H1 (cell line): Measurements from ENCODE around the gene STAC2. TPM values are rescaled to one million over a fixed set of nuclear protein-coding genes. Genes with fewer than 3 reads are reported as not detected.

Source experiments
- BCL11A ChIP-seq, 2 experiments: IDR thresholded peaks; one replicate each; pipeline ENCODE4 v1.6.1; 2011; ENCODE audit warnings: low read depth in 2 of 2, low read length in 2 of 2, mild to moderate bottlenecking in 2 of 2
- FOSL1 ChIP-seq: IDR thresholded peaks from 2 replicates; pipeline ENCODE4 v1.6.1; 2011; ENCODE audit warnings: mild to moderate bottlenecking, low read depth, low read length, moderate library complexity; ENCODE audit not compliant: insufficient read depth
- HDAC2 ChIP-seq, 2 experiments: fragments of 300-600 bp in 1 of 2; sonication (generic) in 1 of 2; IDR thresholded peaks; 2 replicates each; pipeline ENCODE4 v1.6.1; 2011 to 2012; ENCODE audit warnings: low read depth in 2 of 2, low read length in 2 of 2, mild to moderate bottlenecking in 2 of 2, moderate library complexity in 2 of 2, borderline replicate concordance in 1 of 2, inconsistent platforms in 1 of 2
- RXRA ChIP-seq: IDR thresholded peaks from 2 replicates; pipeline ENCODE4 v1.6.1; 2011; ENCODE audit warnings: low read depth, mild to moderate bottlenecking, low read length, moderate library complexity; ENCODE audit not compliant: insufficient read depth
- SIRT6 ChIP-seq: IDR thresholded peaks from one replicate; pipeline ENCODE4 v1.7.1; 2012; ENCODE audit warnings: low read length, inconsistent platforms
- TCF12 ChIP-seq: IDR thresholded peaks from 2 replicates; pipeline ENCODE4 v1.6.1; 2011; ENCODE audit warnings: low read depth, mild to moderate bottlenecking, low read length
- polyA plus RNA-seq, 7 experiments: library from polyadenylated mRNA; depleted of rRNA in 3 of 7; stranded (reverse) in 5 of 7; unstranded in 2 of 7; fragments of >200 nt in 5 of 7; fragments of 200-250 nt in 2 of 7; gene quantifications; 1 replicate in 5 of 7; 2 replicates in 1 of 7; 4 replicates in 1 of 7; pipeline versions ENCODE4 v1.2.1 to v1.2.3, GENCODE V29; 2011 to 2013; ENCODE audit warnings: missing spikeins in 2 of 7, mixed read lengths in 2 of 7
- total RNA-seq: library from RNA; stranded (reverse); fragmentation: NEBNext Ultra II Directional; extraction: Animal tissue kit (Norgen Biotek cat#: 25700); gene quantifications from 2 replicates; pipeline ENCODE4 v1.2.1, GENCODE V29; 2021
- TF ChIP-seq, protein P1 (sequence below): IDR thresholded peaks from 2 replicates; pipeline ENCODE4 v1.6.1; 2012; ENCODE audit warnings: low read length, inconsistent platforms

STAC2 gene
- total and polyA plus RNA-seq, 2 of the 8 experiments (the other 6 are each of a cell fraction or from before 2014, with no cell fraction given), result 1.5 to 6.0 TPM

DNA sequence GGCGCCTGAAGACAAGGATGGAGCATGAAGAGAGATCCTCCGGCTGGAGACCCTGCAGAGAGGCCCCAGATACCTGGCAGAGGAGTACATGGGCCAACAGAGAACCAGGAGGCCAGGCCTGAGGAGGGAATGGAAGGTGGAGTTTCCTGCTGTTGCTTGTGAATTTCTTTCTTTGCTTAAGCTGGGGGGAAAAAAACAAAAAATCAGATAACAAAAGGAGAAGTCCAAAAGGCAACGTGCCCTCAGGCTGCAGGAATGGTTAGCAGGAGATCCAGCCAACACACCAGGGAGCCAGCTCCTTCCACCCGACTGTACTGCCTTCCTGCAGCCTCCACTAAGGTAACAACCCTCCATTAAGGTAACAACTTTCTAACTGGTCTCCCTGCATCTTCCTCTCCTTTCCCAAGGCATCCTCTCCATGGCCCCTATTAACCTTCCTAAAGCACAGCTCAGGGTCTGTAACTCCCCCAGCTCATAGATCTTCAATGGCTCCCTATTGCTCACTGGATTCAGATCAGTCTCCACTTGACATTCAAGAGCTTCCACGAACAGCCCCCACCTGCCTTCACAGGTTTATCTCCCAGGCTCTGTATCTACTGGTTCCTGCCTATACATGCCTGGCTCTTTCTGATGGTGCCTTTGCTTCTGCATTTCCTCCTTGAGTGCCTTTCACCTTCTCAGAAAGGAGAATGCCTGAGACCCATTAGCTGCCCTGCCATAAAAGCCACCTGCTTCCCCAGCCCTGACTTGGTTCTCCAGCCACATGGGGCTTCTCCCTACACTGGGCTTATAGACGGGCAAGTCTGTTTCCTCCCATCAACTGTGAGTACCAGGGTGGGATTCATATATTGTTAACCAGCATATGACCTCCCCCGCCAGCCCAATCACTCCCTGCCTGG is 59.1 kb downstream of the STAC2 start (continued):
- TF ChIP-seq TCF12, result no peak
- TF ChIP-seq, protein P1, sequence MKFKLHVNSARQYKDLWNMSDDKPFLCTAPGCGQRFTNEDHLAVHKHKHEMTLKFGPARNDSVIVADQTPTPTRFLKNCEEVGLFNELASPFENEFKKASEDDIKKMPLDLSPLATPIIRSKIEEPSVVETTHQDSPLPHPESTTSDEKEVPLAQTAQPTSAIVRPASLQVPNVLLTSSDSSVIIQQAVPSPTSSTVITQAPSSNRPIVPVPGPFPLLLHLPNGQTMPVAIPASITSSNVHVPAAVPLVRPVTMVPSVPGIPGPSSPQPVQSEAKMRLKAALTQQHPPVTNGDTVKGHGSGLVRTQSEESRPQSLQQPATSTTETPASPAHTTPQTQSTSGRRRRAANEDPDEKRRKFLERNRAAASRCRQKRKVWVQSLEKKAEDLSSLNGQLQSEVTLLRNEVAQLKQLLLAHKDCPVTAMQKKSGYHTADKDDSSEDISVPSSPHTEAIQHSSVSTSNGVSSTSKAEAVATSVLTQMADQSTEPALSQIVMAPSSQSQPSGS, result no peak
- TF ChIP-seq BCL11A (IDR thresholded peaks at IDR 0.05; ENCODE audit: low read depth in 2 of 2, low read length in 2 of 2), result no peak
- no peak for TF ChIP-seq HDAC2 (IDR thresholded peaks at IDR 0.05; ENCODE audit: borderline replicate concordance in 1 of 2, low read depth in 2 of 2, low read length in 2 of 2)
- no peak for TF ChIP-seq RXRA
- no peak for TF ChIP-seq SIRT6
- no peak for TF ChIP-seq FOSL1
- TF ChIP-seq, all 59 proteins: peak for 0
